Measurements from ENCODE around the gene ATP5PD.
"Not testable (repeated sequence)": the region's sequence is repeated elsewhere in the genome, so short reads cannot be mapped to it uniquely, and the experiment has no call there.

Gene ATP5PD

GRCh38 chr17:75051941-75052340 is 5.2 kb upstream of the ATP5PD start:
- no peak for DNase-seq (ENCODE audit: low read depth)

- DNase-seq (ENCODE audit: low read depth): no peak
Observed at GRCh38 chr17:75049706-75050105, 2.9 kb upstream of the ATP5PD start.

GRCh38 chr17:75049057-75049456 is 2.3 kb upstream of the ATP5PD start:
- DNase-seq (ENCODE audit: low read depth): no peak

GRCh38 chr17:75048249-75048878 is 1.6 kb upstream of the ATP5PD start:
- no peak for DNase-seq (ENCODE audit: low read depth)

- DNase-seq (ENCODE audit: low read depth): no peak
Observed at GRCh38 chr17:75047398-75048098, 779 bp upstream of the ATP5PD start.

- not testable (repeated sequence) for DNase-seq (ENCODE audit: low read depth)
Observed at GRCh38 chr17:75045946-75046406, 793 bp downstream of the ATP5PD start.

GRCh38 chr17:75044716-75045115 is 2.1 kb downstream of the ATP5PD start:
- DNase-seq (ENCODE audit: low read depth): no peak

GRCh38 chr17:75043789-75044188 is 3.0 kb downstream of the ATP5PD start:
- not testable (repeated sequence) for DNase-seq (ENCODE audit: low read depth)

- DNase-seq (ENCODE audit: low read depth): no peak
Observed at GRCh38 chr17:75041656-75042280, 5.0 kb downstream of the ATP5PD start.

- DNase-seq (ENCODE audit: low read depth): no peak
Observed at GRCh38 chr17:75039238-75039637, 7.5 kb downstream of the ATP5PD start.

- peak; percentile 74 for DNase-seq (ENCODE audit: low read depth)
Observed at GRCh38 chr17:75036643-75037268, 10.0 kb downstream of the ATP5PD start.

- peak; percentile 63 for DNase-seq (ENCODE audit: low read depth)
Observed at GRCh38 chr17:75034236-75034908, 12.4 kb downstream of the ATP5PD start.

- peak; percentile 68 for DNase-seq (ENCODE audit: low read depth)
Observed at GRCh38 chr17:75033346-75034235, 13.2 kb downstream of the ATP5PD start.

- DNase-seq (ENCODE audit: low read depth): no peak
Observed at GRCh38 chr17:75032720-75033280, 14.0 kb downstream of the ATP5PD start.

GRCh38 chr17:75031972-75032719 is 14.6 kb downstream of the ATP5PD start:
- peak; percentile 26 for DNase-seq (ENCODE audit: low read depth)

- no peak for DNase-seq (ENCODE audit: low read depth)
Observed at GRCh38 chr17:75030161-75030560, 16.6 kb downstream of the ATP5PD start.

- DNase-seq (ENCODE audit: low read depth): not testable (repeated sequence)
Observed at GRCh38 chr17:75026650-75027049, 20.1 kb downstream of the ATP5PD start.

GRCh38 chr17:75025398-75025734 is 21.4 kb downstream of the ATP5PD start:
- DNase-seq (ENCODE audit: low read depth): not testable (repeated sequence)

GRCh38 chr17:75024686-75025397 is 21.9 kb downstream of the ATP5PD start:
- DNase-seq (ENCODE audit: low read depth): no peak
